Loucy (cell line): Measurements from ENCODE around the gene FAM9C.

Experiments
- H2AFZ ChIP-seq: fragments of 200-600 bp; sonication (generic); 2 replicates; pipeline ENCODE4 v1.6.0; 2016; ENCODE audit warnings: antibody characterized with exemption, mild to moderate bottlenecking, low read length, moderate library complexity
- H3F3A ChIP-seq: fragments of 200-600 bp; 2 replicates; pipeline ENCODE4 v1.6.0; 2016; ENCODE audit warnings: antibody characterized with exemption, low read depth, mild to moderate bottlenecking
- H3K27me3 ChIP-seq: fragments of 200-600 bp; sonication (generic); 2 replicates; pipeline ENCODE4 v1.6.1; 2014; ENCODE audit warnings: low read length, mild to moderate bottlenecking; ENCODE audit not compliant: insufficient read depth, poor library complexity, severe bottlenecking
- H3K36me3 ChIP-seq: fragments of 200-600 bp; sonication (generic); 2 replicates; pipeline ENCODE4 v1.6.1; 2016; ENCODE audit warnings: low read length; ENCODE audit not compliant: insufficient read depth
- H3K4me1 ChIP-seq: fragments of 200-600 bp; sonication (generic); 2 replicates; pipeline ENCODE4 v1.5.1; 2014; ENCODE audit warnings: low read length, mild to moderate bottlenecking; ENCODE audit not compliant: insufficient read depth, poor library complexity, severe bottlenecking
- H3K4me2 ChIP-seq: fragments of 200-600 bp; sonication (generic); 2 replicates; pipeline ENCODE4 v1.6.0; 2014; ENCODE audit warnings: antibody characterized with exemption, low read length, low read depth, mild to moderate bottlenecking; ENCODE audit not compliant: poor library complexity, severe bottlenecking
- H3K4me3 ChIP-seq: fragments of 200-600 bp; sonication (generic); 2 replicates; pipeline ENCODE4 v1.5.1; 2014; ENCODE audit warnings: low read length, mild to moderate bottlenecking, mixed read lengths; ENCODE audit not compliant: poor library complexity, severe bottlenecking
- H3K79me2 ChIP-seq: fragments of 200-600 bp; sonication (generic); 2 replicates; pipeline ENCODE4 v1.6.1; 2014; ENCODE audit warnings: low read length; ENCODE audit not compliant: insufficient read depth
- H3K9ac ChIP-seq: fragments of 200-600 bp; sonication (generic); 2 replicates; pipeline ENCODE4 v1.6.0; 2014; ENCODE audit warnings: mild to moderate bottlenecking, low read depth, low read length, moderate library complexity; ENCODE audit not compliant: poor library complexity, severe bottlenecking
- H3K9me2 ChIP-seq: fragments of 200-600 bp; sonication (generic); replicated peaks from 2 replicates; pipeline ENCODE4 v1.6.1; 2016; ENCODE audit warnings: low read depth, low read length, mixed read lengths
- H3K9me3 ChIP-seq: fragments of 200-600 bp; sonication (generic); 2 replicates; pipeline ENCODE4 v1.6.1; 2014; ENCODE audit warnings: mild to moderate bottlenecking, antibody characterized with exemption, low read length, low read depth; ENCODE audit not compliant: insufficient read depth
- H4K20me1 ChIP-seq: fragments of 200-600 bp; sonication (generic); 2 replicates; pipeline ENCODE4 v1.6.0; 2014; ENCODE audit warnings: antibody characterized with exemption, low read length, mild to moderate bottlenecking; ENCODE audit not compliant: insufficient read depth, poor library complexity, severe bottlenecking
- EZH2phosphoT487 ChIP-seq: fragments of 200-600 bp; IDR thresholded peaks from 2 replicates; pipeline ENCODE4 v1.6.1; 2018; ENCODE audit warnings: antibody characterized with exemption, mild to moderate bottlenecking, moderate library complexity, borderline replicate concordance
- TF ChIP-seq, protein P1 (sequence below): fragments of 200-600 bp; sonication (generic); conservative IDR thresholded peaks from 2 replicates; pipeline ENCODE4 v1.5.1; 2014; ENCODE audit warnings: mild to moderate bottlenecking, antibody characterized with exemption, low read length

The FAM9C gene

DNA sequence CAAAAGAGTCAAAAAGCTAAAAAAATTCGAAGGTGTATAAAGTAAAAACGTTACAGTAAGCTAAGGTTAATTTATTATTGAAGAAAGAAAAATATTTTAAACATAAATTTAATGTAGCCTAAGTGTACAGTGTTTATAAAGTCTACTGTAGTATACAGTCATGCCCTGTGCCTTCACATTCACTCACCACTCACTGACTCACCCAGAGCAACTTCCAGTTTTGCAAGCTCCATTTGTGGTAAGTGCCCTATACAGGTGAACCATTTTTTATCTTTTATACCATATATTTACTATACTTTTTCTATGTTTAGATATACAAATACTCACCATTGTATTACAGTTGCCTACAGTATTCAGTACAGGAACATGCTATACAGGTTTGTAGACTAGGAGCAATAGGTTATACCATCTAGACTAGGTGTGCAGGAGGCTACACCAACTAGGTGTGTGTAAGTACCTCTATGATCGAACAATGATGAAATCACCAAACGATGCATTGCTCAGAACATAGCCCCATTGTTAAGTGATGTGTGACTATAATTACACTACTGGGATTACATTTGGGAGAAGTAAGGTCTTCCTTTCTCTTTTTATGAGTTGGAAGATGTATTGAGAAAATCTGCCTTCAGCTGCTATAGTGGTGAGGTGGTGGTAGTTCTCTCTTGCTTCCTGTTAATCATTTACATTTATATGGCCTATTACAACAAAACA is 42.3 kb downstream of the FAM9C start:
- TF ChIP-seq EZH2phosphoT487, result no peak
- TF ChIP-seq, protein P1, sequence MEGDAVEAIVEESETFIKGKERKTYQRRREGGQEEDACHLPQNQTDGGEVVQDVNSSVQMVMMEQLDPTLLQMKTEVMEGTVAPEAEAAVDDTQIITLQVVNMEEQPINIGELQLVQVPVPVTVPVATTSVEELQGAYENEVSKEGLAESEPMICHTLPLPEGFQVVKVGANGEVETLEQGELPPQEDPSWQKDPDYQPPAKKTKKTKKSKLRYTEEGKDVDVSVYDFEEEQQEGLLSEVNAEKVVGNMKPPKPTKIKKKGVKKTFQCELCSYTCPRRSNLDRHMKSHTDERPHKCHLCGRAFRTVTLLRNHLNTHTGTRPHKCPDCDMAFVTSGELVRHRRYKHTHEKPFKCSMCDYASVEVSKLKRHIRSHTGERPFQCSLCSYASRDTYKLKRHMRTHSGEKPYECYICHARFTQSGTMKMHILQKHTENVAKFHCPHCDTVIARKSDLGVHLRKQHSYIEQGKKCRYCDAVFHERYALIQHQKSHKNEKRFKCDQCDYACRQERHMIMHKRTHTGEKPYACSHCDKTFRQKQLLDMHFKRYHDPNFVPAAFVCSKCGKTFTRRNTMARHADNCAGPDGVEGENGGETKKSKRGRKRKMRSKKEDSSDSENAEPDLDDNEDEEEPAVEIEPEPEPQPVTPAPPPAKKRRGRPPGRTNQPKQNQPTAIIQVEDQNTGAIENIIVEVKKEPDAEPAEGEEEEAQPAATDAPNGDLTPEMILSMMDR, result no peak
- no peaks in the 10 kb centered on the region for H3K27me3 ChIP-seq
- H3K4me3 ChIP-seq, result no peak overlapping the region
- H3K9me2 ChIP-seq, result no peaks in the 10 kb centered on the region
- H3K4me2 ChIP-seq, result no peak overlapping the region
- no peak overlapping the region for H2AFZ ChIP-seq
- no peaks in the 10 kb centered on the region for H3F3A ChIP-seq
- no peak overlapping the region for H3K9ac ChIP-seq
- H3K79me2 ChIP-seq, result no peaks in the 10 kb centered on the region
- H3K9me3 ChIP-seq, result no peaks in the 10 kb centered on the region
- no peaks in the 10 kb centered on the region for H4K20me1 ChIP-seq
- H3K4me1 ChIP-seq, result peaks cover 34% of the 10 kb centered on the region
- H3K36me3 ChIP-seq, result no peaks in the 10 kb centered on the region

DNA sequence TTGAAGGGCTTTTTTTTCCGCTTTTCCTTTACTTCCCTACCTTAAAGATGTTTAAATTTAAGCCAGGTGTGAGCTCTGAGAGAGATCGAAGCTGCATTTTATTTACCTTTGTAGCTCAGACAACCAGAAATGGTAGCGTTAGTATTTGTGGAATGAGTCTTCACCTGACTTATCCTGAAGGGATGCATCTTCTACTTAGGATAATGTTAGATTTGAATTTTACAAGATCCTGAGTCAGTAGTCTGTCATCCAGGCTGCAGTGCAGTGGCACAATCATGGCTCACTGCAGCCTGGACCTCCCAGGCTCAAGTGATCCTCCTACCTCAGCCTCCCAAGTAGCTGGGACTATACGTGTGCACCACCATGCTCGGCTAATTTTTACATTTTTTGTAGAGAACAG is 43.3 kb downstream of the FAM9C start:
- Histone ChIP-seq H3F3A (no peaks in the 10 kb centered on the region), H3K9ac (no peak overlapping the region), H3K79me2 (no peaks in the 10 kb centered on the region), H2AFZ (no peak overlapping the region), H3K36me3 (no peaks in the 10 kb centered on the region), H3K9me3 (no peaks in the 10 kb centered on the region), H3K27me3 (no peaks in the 10 kb centered on the region), H3K4me3 (no peak overlapping the region), H3K9me2 (no peaks in the 10 kb centered on the region), H3K4me1 (peaks cover 34% of the 10 kb centered on the region), H3K4me2 (no peak overlapping the region), H4K20me1 (no peaks in the 10 kb centered on the region)
- TF ChIP-seq, protein P1, result no peak
- no peak for TF ChIP-seq EZH2phosphoT487

DNA sequence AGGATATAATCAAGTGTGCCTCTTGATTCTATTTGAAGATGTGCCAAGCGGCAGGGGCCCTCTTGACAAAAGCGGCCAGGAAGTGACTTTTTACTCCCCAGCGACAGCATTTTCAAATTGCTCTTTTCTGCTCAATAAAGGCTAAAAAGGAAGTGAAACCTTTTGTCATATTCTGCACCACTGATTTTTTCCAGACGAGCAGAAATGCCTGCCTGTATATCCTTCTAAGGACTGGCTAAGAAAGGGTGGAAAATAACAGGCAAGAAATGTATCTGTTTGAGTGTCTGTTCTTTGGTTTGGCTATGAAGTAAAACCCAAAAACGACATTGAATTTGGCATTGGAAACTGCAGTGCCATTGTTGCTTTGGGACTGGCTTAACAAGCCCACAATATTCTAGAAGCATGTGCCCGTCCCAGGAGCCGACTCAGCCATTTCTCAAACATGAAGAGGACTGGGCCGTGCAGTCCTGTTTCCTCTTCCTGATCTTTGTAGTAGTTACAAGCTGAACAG is 44.1 kb downstream of the FAM9C start:
- Histone ChIP-seq H3K4me3 (no peak overlapping the region), H3K9me3 (no peaks in the 10 kb centered on the region), H3K9ac (no peak overlapping the region), H3K4me1 (peaks cover 34% of the 10 kb centered on the region), H3K9me2 (no peaks in the 10 kb centered on the region), H3K36me3 (no peaks in the 10 kb centered on the region), H3K27me3 (no peaks in the 10 kb centered on the region), H2AFZ (peak overlapping the region; percentile 68; the same call in 1 of the 2 replicates), H3K79me2 (no peaks in the 10 kb centered on the region), H4K20me1 (no peaks in the 10 kb centered on the region), H3K4me2 (peak overlapping the region; percentile 39), H3F3A (no peaks in the 10 kb centered on the region)
- TF ChIP-seq EZH2phosphoT487, result no peak
- TF ChIP-seq, protein P1, result no peak
